Measurements from ENCODE around the gene IL36B.

GRCh38 chr2:113036763-113037162, 15.9 kb downstream of the IL36B start:
- TF ChIP-seq CTCF (IDR thresholded peaks at IDR 0.05): no peak
- no peak for TF ChIP-seq EP300 (IDR thresholded peaks at IDR 0.05)
